MM.1S (cell line): ENCODE results near the gene TMEM184B.

Experiments used
- CTCF ChIP-seq: fragments of 300-600 bp; sonication (generic); IDR thresholded peaks from 2 replicates; pipeline ENCODE4 v1.5.1; 2016; ENCODE audit warnings: antibody characterized with exemption, low read length, mixed read lengths
- EZH2phosphoT487 ChIP-seq: fragments of 300-600 bp; sonication (generic); IDR thresholded peaks from 2 replicates; pipeline ENCODE4 v1.6.1; 2018; ENCODE audit warnings: antibody characterized with exemption, low read length

GRCh38 chr22:38257181-38257580 is 15.6 kb downstream of the TMEM184B start:
- TF ChIP-seq CTCF (no peak), EZH2phosphoT487 (no peak)
